SK-N-SH (cell line): ENCODE measurements around the gene PLIN5. TPM values are rescaled to one million over a fixed set of nuclear protein-coding genes. Genes with fewer than 3 reads are reported as not detected.
A peak's percentile ranks its signal among the peaks of the same experiment; 100 is the strongest.

Source experiments
- CTCF ChIA-PET: fragments of 300-600, 350-600 bp; formaldehyde crosslinking; extraction: SDS; loops from one replicate; lab custom pipeline; 2021; lab: Yijun Ruan, JAX
- POLR2A ChIA-PET: fragments of 350-600 bp; sonication (Branson Sonifier 250); formaldehyde crosslinking; extraction: SDS; loops from one replicate; lab custom pipeline; 2020; ENCODE audit warnings: antibody characterized with exemption, inconsistent platforms; lab: Yijun Ruan, JAX
- DNase-seq: peaks from one replicate; pipeline ENCODE4 v3.0.0; 2012
- H2AFZ ChIP-seq: fragments of 200-600 bp; sonication (generic); 2 replicates; pipeline ENCODE4 v1.8.1; 2016; ENCODE audit warnings: antibody characterized with exemption, mild to moderate bottlenecking, low read depth
- H3F3A ChIP-seq: fragments of 200-600 bp; sonication (generic); replicated peaks from 2 replicates; pipeline ENCODE3; 2016; ENCODE audit warnings: antibody characterized with exemption, mild to moderate bottlenecking; ENCODE audit not compliant: insufficient read depth
- H3K27ac ChIP-seq, 2 experiments: fragments of 200-500 bp in 1 of 2; fragments of 200-600 bp in 1 of 2; sonication (Bioruptor generic) in 1 of 2; sonication (generic), shearing (Covaris generic) in 1 of 2; 2 replicates each; pipeline versions ENCODE4 v1.5.1 to v1.6.1; 2014 to 2016; ENCODE audit warnings: low read depth in 2 of 2, inconsistent platforms in 1 of 2, low read length in 1 of 2, mild to moderate bottlenecking in 1 of 2, mixed read lengths in 1 of 2
- H3K27me3 ChIP-seq: fragments of 200-600 bp; sonication (generic), shearing (Covaris generic); 2 replicates; pipeline ENCODE4 v1.6.1; 2016; ENCODE audit warnings: mixed run types; ENCODE audit not compliant: insufficient read depth
- H3K36me3 ChIP-seq, 2 experiments: fragments of 200-500 bp in 1 of 2; fragments of 200-600 bp in 1 of 2; sonication (Bioruptor generic) in 1 of 2; sonication (generic) in 1 of 2; replicated peaks in 1 of 2; 2 replicates each; pipeline versions ENCODE3 to v1.5.1; 2014 to 2016; ENCODE audit warnings: low read length in 1 of 2, mild to moderate bottlenecking in 1 of 2; ENCODE audit not compliant: insufficient read depth in 2 of 2, control insufficient read depth in 1 of 2
- H3K4me1 ChIP-seq, 2 experiments: fragments of 200-500 bp in 1 of 2; fragments of 200-600 bp in 1 of 2; sonication (Bioruptor generic) in 1 of 2; sonication (generic), shearing (Covaris generic) in 1 of 2; 2 replicates each; pipeline versions ENCODE4 v1.5.1 to v1.6.1; 2014 to 2016; ENCODE audit warnings: low read depth in 1 of 2, low read length in 1 of 2, mixed run types in 1 of 2; ENCODE audit not compliant: insufficient read depth in 2 of 2, control insufficient read depth in 1 of 2
- H3K4me2 ChIP-seq: fragments of 200-600 bp; sonication (generic), shearing (Covaris generic); 2 replicates; pipeline ENCODE4 v1.6.1; 2017; ENCODE audit warnings: mixed run types
- H3K4me3 ChIP-seq, 2 experiments: fragments of 200-500 bp in 1 of 2; fragments of 200-600 bp in 1 of 2; sonication (Bioruptor generic) in 1 of 2; sonication (generic), shearing (Covaris generic) in 1 of 2; 2 replicates each; pipeline versions ENCODE4 v1.5.1 to v1.8.1; 2014 to 2016; ENCODE audit warnings: low read depth in 2 of 2, inconsistent platforms in 1 of 2, low read length in 1 of 2, mild to moderate bottlenecking in 1 of 2, mixed read lengths in 1 of 2, moderate library complexity in 1 of 2
- H3K79me2 ChIP-seq: fragments of 200-600 bp; sonication (generic); 2 replicates; pipeline ENCODE4 v1.8.1; 2017; ENCODE audit warnings: mild to moderate bottlenecking; ENCODE audit not compliant: insufficient read depth
- H3K9ac ChIP-seq: fragments of 200-600 bp; sonication (generic); 2 replicates; pipeline ENCODE4 v1.6.1; 2017; ENCODE audit warnings: mixed run types
- H3K9me2 ChIP-seq: fragments of 200-600 bp; sonication (generic); 2 replicates; pipeline ENCODE4 v1.6.1; 2017; ENCODE audit warnings: mixed run types
- H3K9me3 ChIP-seq: fragments of 200-600 bp; sonication (generic); 2 replicates; pipeline ENCODE4 v1.6.1; 2017; ENCODE audit warnings: mixed run types, mild to moderate bottlenecking, moderate library complexity
- H4K20me1 ChIP-seq: fragments of 200-600 bp; sonication (generic); 2 replicates; pipeline ENCODE4 v1.6.1; 2017; ENCODE audit warnings: mild to moderate bottlenecking, mixed run types; ENCODE audit not compliant: insufficient read depth
- CTCF ChIP-seq: fragments of 200-600 bp; sonication (generic); IDR thresholded peaks from 2 replicates; pipeline ENCODE4 v1.6.1; 2017; ENCODE audit warnings: antibody characterized with exemption, mild to moderate bottlenecking, moderate library complexity
- FOSL2 ChIP-seq: IDR thresholded peaks from 2 replicates; pipeline ENCODE4 v1.4.0; 2012; ENCODE audit warnings: low read depth, mild to moderate bottlenecking, moderate library complexity, borderline replicate concordance
- FOXJ3 ChIP-seq: sonication (generic); formaldehyde crosslinking; IDR thresholded peaks from 2 replicates; pipeline ENCODE4 v1.5.1; 2020; ENCODE audit warnings: mild to moderate bottlenecking, missing genetic modification reagents
- MAX ChIP-seq: IDR thresholded peaks from 2 replicates; pipeline ENCODE4 v1.4.0; 2012; ENCODE audit warnings: low read depth
- NFIC ChIP-seq: IDR thresholded peaks from 2 replicates; pipeline ENCODE4 v1.4.0; 2012; ENCODE audit warnings: borderline replicate concordance
- NRF1 ChIP-seq: IDR thresholded peaks from 2 replicates; pipeline ENCODE4 v1.6.1; 2012; ENCODE audit warnings: low read depth, mild to moderate bottlenecking, low read length
- POLR2AphosphoS5 ChIP-seq: IDR thresholded peaks from 2 replicates; pipeline ENCODE4 v1.6.1; 2012; ENCODE audit warnings: low read depth, low read length
- RAD21 ChIP-seq: IDR thresholded peaks from 2 replicates; pipeline ENCODE4 v1.6.1; 2012; ENCODE audit warnings: mild to moderate bottlenecking, low read length
- RCOR1 ChIP-seq: fragments of 150-350 bp; IDR thresholded peaks from 2 replicates; pipeline ENCODE4 v1.6.1; 2017; ENCODE audit warnings: antibody characterized with exemption, low read length
- RXRA ChIP-seq: IDR thresholded peaks from 2 replicates; pipeline ENCODE4 v1.4.0; 2012; ENCODE audit warnings: low read depth, mild to moderate bottlenecking, borderline replicate concordance
- SMC3 ChIP-seq: IDR thresholded peaks from 2 replicates; pipeline ENCODE4 v1.6.1; 2012; ENCODE audit warnings: low read depth, low read length, improper control_type of control experiment
- TCF12 ChIP-seq: IDR thresholded peaks from 2 replicates; pipeline ENCODE4 v1.4.0; 2012
- TEAD4 ChIP-seq: IDR thresholded peaks from 2 replicates; pipeline ENCODE4 v1.4.0; 2012; ENCODE audit warnings: mild to moderate bottlenecking, borderline replicate concordance; ENCODE audit not compliant: insufficient read depth
- USF2 ChIP-seq: fragments of 150-350 bp; IDR thresholded peaks from 2 replicates; pipeline ENCODE4 v1.6.1; 2017; ENCODE audit warnings: antibody characterized with exemption, low read length, low read depth, borderline replicate concordance
- WGBS: methylation state at CpG from one replicate; pipeline ENCODE4 v1.1.6; 2017; ENCODE audit warnings: low lambda C conversion rate; 5-methylcytosine and 5-hydroxymethylcytosine counted together
- polyA plus RNA-seq, 3 experiments: library from polyadenylated mRNA; depleted of rRNA; stranded (reverse); fragments of >200 nt; gene quantifications; 2 replicates each; pipeline ENCODE4 v1.2.3, GENCODE V29; 2012

The PLIN5 gene
- polyA plus RNA-seq, 1 of the 3 experiments (the other 2 are of a cell fraction): 0.59 TPM

- no peaks in the 10 kb centered on the region; a peak in 1 of 4 replicates for H3K4me1 ChIP-seq
- no peaks in the 10 kb centered on the region for H3K9me3 ChIP-seq
- peak overlapping the region in 1 of 2 experiments; percentile 49; a peak in 1 of 4 replicates for H3K27ac ChIP-seq
- peak; percentile 84 for TF ChIP-seq CTCF
- TF ChIP-seq FOSL2: no peak
- no peak for TF ChIP-seq NFIC
- 0 out of 2 replicates have a peak, but pooled peaks have one; percentile 18 for TF ChIP-seq RCOR1
- TF ChIP-seq POLR2AphosphoS5: no peak
- no peak for TF ChIP-seq USF2
- peak; percentile 67 for TF ChIP-seq SMC3
- peak; percentile 64 for TF ChIP-seq RAD21
- TF ChIP-seq, all 33 proteins: peak for 4
- CTCF ChIA-PET: interaction anchor here (0.6 to 13.0 kb wide), 30 partner anchors 8 to 343 kb away, joined by 3 to 200 read pairs (median 5); partner anchors contain the start of genes PLIN5, SEMA6B and TNFAIP8L1
- no peak overlapping the region for H2AFZ ChIP-seq
- no peaks in the 10 kb centered on the region for H3K9me2 ChIP-seq
- no peak overlapping the region; the same call in 1 of the 2 replicates for H3K9ac ChIP-seq
- H3K4me2 ChIP-seq: no peak overlapping the region
- H3F3A ChIP-seq: peaks cover 12% of the 10 kb centered on the region
- H3K4me3 ChIP-seq: peak overlapping the region in 1 of 2 experiments; percentile 39; a peak in 1 of 4 replicates
- H4K20me1 ChIP-seq: no peaks in the 10 kb centered on the region
- POLR2A ChIA-PET: no interaction called here
- peak; percentile 85 for DNase-seq
- H3K27me3 ChIP-seq: peaks cover 14% of the 10 kb centered on the region; the same call in 1 of the 2 replicates
- no peaks in the 10 kb centered on the region for H3K36me3 ChIP-seq
- 28% methylated on average over 17 of the region's 17 CpGs for WGBS
- H3K79me2 ChIP-seq: no peaks in the 10 kb centered on the region
These were observed 41.3 kb upstream of the PLIN5 start for GRCh38 chr19:4576016-4576933.

GRCh38 chr19:4575267-4576015, 40.4 kb upstream of the PLIN5 start:
- no peaks in the 10 kb centered on the region for H3K9me2 ChIP-seq
- no peaks in the 10 kb centered on the region for H3K36me3 ChIP-seq
- H3K27ac ChIP-seq: peak overlapping the region in 1 of 2 experiments; percentile 49; a peak in 2 of 4 replicates
- POLR2A ChIA-PET: no interaction called here
- peak overlapping the region; percentile 23; the same call in 1 of the 2 replicates for H3K9ac ChIP-seq
- H3K4me1 ChIP-seq: no peaks in the 10 kb centered on the region
- peak overlapping the region; percentile 89 for H2AFZ ChIP-seq
- H3K9me3 ChIP-seq: no peaks in the 10 kb centered on the region
- 3% methylated on average over 11 of the region's 19 CpGs for WGBS
- CTCF ChIA-PET: interaction anchor here (0.6 to 13.0 kb wide), 21 partner anchors 9 to 342 kb away, joined by 3 to 200 read pairs (median 6); partner anchors contain the start of gene TNFAIP8L1
- DNase-seq: peak; percentile 58
- H3K79me2 ChIP-seq: no peaks in the 10 kb centered on the region
- H3K4me3 ChIP-seq: peak overlapping the region in 1 of 2 experiments; percentile 39; a peak in 1 of 4 replicates
- peaks cover 13% of the 10 kb centered on the region; the same call in 1 of the 2 replicates for H3K27me3 ChIP-seq
- TF ChIP-seq FOXJ3 (CRISPR knock-in tag) (no peak), MAX (no peak), TEAD4 (peak; percentile 42; the same call in 1 of the 2 replicates), NRF1 (no peak), TCF12 (peak; percentile 48; the same call in 1 of the 2 replicates), RXRA (peak; percentile 75; the same call in 1 of the 2 replicates), FOSL2 (peak; percentile 80; the same call in 1 of the 2 replicates), CTCF (no peak)
- peaks cover 12% of the 10 kb centered on the region for H3F3A ChIP-seq
- H4K20me1 ChIP-seq: no peaks in the 10 kb centered on the region
- no peak overlapping the region for H3K4me2 ChIP-seq
